Measurements from ENCODE around the gene SMARCA2.

The SMARCA2 gene

GRCh38 chr9:2016408-2017330, 1.5 kb downstream of the SMARCA2 start:
- peak; percentile 66 for DNase-seq

- peak; percentile 77 for DNase-seq
Observed at GRCh38 chr9:2017331-2018161, 2.4 kb downstream of the SMARCA2 start.

GRCh38 chr9:2018162-2018643, 3.1 kb downstream of the SMARCA2 start:
- DNase-seq: no peak

- no peak for DNase-seq
Observed at GRCh38 chr9:2018764-2019558, 3.8 kb downstream of the SMARCA2 start.

- no peak for DNase-seq
Observed at GRCh38 chr9:2019723-2020122, 4.6 kb downstream of the SMARCA2 start.

GRCh38 chr9:2021731-2022130, 6.6 kb downstream of the SMARCA2 start:
- no peak for DNase-seq

GRCh38 chr9:2022560-2022959, 7.4 kb downstream of the SMARCA2 start:
- no peak for DNase-seq

GRCh38 chr9:2023042-2023441, 7.9 kb downstream of the SMARCA2 start:
- no peak for DNase-seq

- peak; percentile 27 for DNase-seq
Observed at GRCh38 chr9:2023532-2023931, 8.4 kb downstream of the SMARCA2 start.

GRCh38 chr9:2024888-2025782, 10.0 kb downstream of the SMARCA2 start:
- DNase-seq: no peak

GRCh38 chr9:2026220-2026997, 11.3 kb downstream of the SMARCA2 start:
- no peak for DNase-seq

GRCh38 chr9:2027543-2028160, 12.5 kb downstream of the SMARCA2 start:
- no peak for DNase-seq

GRCh38 chr9:2028888-2029287, 13.7 kb downstream of the SMARCA2 start:
- no peak for DNase-seq

GRCh38 chr9:2029666-2030170, 14.6 kb downstream of the SMARCA2 start:
- no peak for DNase-seq

GRCh38 chr9:2032234-2032633, 17.1 kb downstream of the SMARCA2 start:
- no peak for DNase-seq

GRCh38 chr9:2036844-2037243, 21.7 kb downstream of the SMARCA2 start:
- DNase-seq: no peak

GRCh38 chr9:2039294-2040180, 24.4 kb downstream of the SMARCA2 start:
- no peak for DNase-seq

- no peak for DNase-seq
Observed at GRCh38 chr9:2040828-2041227, 25.7 kb downstream of the SMARCA2 start.

- no peak for DNase-seq
Observed at GRCh38 chr9:2041736-2042135, 26.6 kb downstream of the SMARCA2 start.
